GOT3 (cell line): ENCODE measurements around the gene TMEM170B.

ENCODE experiments used
- DNase-seq: peaks from one replicate; lab custom pipeline; 2025; ENCODE audit warnings: mixed read lengths; lab: John Stamatoyannopoulos, UW

Gene TMEM170B, protein sequence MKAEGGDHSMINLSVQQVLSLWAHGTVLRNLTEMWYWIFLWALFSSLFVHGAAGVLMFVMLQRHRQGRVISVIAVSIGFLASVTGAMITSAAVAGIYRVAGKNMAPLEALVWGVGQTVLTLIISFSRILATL

DNA sequence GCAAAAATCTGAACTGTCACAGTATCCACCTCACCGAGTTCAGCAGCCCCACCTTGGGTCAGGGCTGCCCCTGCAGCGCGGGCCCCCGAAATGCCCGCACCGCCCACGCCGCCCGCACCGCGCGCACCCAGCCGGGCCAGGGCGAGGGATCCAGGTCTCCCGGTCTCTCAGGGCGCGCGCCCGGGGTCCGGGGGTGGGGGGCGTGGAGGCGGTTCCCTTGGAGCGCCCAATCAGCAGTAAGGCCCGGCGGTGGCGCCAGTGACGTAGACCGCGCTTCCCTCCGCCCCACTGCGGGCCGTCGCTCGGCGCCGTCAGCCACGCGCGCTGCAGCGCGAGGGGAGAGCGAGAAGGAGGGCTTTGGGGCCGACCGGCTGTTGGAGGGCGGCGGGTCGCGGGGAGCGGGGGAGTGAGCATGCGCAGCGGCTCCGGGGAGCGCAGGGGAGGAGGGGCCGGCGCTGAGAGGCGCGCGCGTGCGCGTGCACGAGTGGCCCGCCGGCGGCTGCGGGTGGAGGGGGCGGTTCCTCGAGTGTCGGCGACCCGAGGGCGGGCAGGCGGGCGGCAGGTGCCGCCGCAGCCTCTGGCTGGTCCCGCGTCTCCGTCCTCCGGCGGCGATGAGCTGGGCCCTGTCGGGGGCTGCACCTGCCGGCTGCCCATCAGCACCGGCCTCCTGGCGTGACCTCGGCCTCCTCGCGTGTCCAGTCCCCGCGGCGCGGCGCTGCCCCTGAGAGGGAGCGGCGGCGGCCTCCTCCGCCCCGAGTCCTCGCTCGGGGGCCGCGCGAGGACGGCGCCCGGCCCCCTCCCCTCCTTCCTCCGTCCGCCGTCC lies at the start of gene TMEM170B:
Gene TMEM170B (plus strand): TSS at position 521 of the 823 bp plus-strand sequence. CDS start 529 bp downstream, outside the sequence.
- peak; percentile 63 for DNase-seq

DNA sequence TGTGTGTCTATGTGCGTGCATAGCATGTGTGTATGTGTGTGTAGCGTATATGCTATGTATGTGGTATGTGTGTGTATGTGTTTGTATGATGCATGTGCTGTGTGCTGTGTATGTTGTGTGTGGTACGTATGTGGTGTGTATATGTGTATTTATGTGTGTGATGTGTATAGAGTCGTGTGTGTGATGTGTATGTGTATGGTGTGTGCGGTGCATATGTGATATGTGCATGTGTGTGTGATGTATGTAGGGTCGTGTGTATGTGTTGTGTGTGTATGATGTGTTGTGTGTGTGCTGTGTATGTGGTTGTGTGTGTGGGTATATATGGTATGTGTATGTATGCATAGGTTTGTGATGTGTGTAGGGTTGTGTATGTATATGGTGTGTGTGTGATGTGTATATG lies 46.6 kb upstream of the TMEM170B start:
- DNase-seq = no peak

DNA sequence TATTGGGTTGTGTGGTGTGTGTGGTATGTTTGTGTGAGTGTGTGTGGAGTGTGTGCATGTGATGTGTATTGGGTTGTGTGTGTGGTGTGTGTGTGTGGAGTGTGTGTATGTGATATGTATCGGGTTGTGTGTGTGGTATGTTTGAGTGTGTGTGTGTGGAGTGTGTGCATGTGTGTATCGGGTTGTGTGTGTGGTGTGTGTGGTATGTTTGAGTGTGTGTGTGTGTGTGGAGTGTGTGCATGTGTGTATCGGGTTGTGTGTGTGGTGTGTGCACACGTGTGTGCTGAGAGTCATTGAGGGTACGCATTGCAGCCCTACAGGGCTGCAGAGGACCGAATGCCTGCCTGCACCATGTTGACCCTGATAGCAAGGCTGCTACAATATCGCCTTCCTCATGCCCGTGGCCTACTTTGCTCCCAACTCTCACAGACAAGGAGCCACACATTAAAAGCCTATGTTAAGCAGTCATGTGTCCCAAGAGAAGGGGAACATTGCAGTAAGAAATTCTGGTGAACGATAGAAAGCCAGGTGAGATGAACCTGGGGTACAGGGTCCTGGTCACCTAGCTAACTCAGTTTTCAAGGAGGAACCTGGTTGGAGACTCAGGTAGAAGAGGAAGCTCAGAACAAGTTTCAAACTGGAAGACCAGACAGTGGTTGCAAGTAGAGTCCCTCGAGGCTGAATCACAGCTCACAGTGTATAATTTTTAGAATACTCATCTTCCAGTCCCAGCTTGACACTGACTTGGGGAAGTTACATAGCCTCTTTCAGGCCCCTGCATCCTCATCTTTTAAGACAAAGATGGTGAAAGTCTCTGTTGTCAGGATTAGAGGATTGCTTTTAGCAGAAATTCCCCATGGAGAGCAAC lies 45.7 kb upstream of the TMEM170B start:
- DNase-seq = no peak

DNA sequence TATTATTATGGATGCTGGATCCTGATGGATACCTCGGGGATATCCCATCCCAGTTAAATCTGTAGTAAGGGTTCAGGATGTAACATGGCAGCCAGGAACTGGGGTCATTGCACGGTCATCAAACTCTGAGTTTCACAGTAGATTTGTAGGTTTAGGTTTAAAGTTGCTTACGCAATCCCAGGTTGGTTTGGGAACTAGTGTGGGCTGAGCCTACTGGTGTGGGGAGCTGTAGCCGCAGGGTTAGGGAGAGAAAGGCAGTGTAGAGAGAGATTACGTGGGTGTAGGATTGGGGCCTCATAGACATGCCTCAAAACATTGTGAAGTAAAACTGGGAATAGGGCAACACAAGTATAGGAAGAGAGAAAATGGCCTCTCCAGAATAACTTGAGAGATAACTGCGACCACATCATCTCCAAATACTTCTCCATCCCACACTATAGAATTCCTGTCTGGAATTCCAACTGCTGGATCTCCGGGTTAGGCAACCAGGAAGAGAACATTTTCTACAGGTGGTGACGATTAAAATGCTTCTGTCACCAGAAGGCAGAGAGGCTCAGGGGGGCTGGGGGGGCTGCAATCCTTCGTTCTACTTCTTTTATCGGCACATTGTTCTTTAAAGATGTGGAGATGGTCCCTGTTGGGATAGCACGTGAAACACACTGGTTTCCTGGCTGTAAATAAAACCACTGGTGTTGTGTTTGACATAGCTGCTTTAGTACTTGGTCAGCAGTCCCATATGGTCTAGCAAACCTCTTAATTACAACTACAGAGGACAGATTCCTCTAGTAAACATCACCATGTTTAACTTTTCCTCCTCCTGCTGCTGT lies 44.9 kb upstream of the TMEM170B start:
- no peak for DNase-seq

DNA sequence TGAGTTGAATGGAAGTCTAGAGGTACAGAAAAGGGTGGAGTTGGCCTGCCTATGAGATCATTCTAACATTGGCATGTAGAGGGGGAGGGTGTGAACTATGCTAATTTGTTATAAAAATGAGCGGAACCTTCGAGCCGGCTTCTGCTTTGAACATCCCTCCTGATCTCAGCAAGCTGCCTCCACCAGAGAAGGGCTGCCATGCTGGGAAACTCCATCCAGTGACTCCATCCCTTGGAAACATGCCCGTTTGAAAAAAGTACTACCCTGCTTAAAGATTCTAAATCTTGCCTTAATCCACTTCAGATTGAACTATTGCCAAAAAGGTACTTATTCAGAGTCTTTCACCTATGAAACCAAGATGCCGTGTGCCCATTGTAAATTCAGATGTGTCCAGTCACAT lies 43.6 kb upstream of the TMEM170B start:
- DNase-seq = no peak

DNA sequence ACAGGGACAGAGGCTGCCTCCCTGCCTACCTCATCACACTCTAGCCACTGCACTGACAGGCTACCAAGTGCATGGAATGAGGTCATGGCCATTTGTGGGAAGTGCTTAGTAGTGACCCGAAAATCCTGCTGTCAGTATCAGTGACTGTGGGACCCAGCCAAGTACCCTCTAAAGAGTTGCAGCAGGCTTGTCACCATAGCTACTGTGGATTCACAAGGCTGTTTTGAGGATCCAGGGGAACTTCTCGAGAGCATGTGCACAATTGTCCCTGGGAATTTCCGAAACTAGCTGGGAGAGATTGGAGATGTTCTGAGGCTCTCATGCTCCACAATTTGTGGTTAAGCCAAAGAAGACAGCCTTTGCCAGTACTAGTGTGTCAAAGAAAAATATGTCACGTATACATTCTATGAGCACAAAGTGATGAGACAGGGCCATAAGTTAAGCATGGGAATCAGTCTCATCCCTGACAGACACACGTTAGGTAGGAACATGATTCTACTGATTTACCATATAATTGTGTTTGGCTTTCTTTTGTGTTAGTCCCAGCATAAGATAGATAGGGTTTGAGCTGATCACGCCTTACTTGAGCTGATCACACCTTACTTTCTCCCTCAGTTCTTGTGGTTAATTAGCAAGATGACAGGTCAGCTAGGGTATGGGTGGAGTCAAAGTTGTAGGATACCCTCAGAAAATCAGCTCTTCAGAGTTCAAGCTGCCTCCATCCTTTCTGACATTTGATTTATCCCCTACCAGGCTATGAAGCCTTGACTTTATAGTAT lies 42.6 kb upstream of the TMEM170B start:
- DNase-seq = no peak

DNA sequence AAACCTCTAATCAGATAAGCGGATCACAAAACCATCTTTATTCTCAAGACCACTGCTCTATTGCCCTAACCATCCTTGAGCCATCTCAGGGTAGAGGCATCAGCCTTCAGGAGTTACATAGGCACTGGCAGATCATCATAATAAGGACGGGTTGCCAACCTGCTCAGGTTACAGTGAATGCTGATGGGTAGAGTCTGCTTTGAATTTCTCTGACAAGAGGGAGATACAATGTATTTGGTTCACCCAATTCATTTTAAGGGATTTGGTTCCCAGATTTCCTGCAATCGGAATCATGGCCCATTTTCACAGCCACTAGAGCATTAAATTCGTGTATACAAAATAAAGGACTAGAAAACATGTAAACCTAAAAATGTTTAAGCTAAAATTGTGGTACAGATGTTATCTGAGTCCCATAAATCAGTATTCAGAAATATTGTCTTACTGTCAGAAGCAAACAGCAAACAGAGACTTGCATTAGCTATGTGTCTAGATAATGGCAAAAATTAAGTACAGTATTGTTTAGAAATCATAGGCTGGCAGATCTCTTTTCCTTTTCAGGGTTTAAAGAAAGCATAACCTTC lies 41.9 kb upstream of the TMEM170B start:
- DNase-seq = no peak

DNA sequence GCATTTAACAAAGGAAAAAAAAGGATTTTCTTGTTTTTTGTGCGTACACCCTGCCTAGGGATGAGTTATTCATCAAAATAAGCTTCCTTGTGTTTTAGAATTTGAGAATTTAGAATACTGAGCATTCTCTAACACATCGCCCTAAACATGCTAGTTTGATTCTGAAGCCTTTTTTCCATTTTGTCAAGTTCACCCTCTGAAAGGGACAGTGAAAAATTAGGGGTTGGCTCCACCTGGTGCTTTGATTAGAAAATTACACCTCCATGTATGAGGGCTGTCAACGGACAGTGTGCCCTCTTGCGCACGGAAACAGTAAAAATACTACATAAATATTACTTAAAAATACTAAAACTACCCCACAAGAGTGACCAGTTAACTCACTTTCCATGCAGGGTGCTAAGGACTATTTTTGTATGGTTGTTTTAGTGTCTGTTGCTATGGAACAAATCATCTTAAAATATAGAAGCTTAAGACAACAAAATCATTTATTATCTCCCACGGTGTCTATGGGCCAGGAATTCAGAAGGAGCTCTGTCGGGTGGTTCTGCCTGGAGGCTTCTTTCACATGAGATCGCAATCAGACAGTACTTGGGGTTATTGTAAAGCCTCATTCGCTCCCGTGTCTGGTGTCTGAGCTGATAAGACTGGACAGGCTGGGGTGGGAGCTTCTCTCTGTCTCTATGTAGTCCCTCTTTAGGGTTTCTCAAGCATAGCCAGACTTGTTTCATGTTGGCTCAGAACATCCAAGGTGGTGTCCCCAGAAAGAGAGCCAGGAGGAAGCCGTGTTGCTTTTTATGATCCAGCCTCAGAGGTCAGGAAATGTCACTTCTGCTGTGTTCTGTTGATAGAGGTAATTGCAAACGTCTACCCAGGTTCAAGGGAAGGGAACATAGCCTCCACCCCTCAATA lies 41.1 kb upstream of the TMEM170B start:
- no peak for DNase-seq

DNA sequence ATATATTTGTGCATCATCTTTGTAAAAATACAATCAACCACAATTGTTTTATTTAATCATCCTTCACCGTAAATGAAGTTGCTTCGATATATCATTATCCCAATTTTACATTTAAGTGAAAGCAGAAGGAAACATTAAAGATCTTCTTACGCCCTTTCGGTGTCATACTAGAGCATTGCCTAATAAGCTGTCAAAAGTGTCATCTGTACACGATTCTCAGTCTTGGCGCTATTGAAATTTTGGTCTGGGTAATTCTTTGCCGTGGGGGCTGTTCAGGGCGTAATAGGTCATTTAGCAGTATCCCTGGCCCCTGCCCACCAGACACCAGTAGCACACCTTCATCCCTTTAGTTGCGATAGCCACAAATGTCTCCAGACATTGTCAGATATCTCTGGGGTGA lies 40.4 kb upstream of the TMEM170B start:
- no peak for DNase-seq

DNA sequence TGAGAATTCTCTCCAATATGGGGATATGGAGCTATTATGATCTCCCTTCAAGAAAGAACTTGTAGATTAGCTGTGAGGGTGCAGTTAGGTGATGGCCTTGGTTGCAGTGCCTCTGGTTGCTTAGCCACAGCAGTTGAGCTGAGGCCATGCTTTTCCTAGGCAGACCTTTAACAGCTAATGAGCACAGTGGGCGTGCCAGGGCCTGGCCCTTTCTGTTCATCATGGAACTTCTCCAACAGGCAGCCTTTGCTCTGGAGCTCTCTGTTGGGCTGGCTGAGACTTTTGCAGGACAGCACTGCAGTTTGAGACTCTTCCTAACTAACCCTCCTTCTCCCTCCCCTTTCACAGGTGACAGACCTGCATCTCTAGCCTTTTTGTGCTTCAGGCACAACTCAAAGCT lies 39.7 kb upstream of the TMEM170B start:
- no peak for DNase-seq

DNA sequence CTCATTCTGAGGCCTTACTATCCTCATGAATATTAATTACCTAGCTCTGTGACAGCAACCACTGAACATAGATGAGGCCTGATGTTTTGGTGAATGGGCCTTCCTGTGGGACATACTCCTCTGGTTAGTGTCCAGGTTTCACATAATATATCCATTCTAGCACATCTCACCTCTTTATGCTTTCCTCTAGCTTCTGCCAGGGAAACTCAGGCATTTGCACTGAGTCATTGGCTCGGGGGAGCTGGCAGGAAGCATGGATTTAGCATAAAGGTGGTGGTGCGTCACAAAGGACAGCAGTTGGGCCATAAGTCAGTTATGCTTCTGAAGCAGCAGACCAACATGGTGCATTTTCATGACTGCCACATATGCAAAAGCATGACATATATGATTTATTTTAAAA lies 37.5 kb upstream of the TMEM170B start:
- DNase-seq = no peak

DNA sequence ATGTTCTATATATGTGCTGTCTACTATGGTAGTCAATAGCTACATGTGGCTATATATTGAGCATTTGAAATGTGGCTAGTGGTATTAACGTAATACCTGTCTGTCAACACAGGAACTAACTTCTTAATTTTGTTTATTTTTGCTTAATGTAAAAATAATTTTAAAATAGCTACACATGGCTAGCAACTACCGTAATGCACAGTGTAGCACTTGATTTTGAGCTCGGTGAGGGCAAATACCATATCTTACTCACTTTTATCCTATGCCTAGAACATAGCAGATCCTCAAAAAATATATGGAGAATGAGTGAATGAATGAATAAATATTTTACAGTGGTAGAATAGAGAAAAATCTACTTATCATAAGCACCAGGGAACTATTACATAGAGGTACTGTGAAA lies 28.1 kb upstream of the TMEM170B start:
- DNase-seq = no peak

DNA sequence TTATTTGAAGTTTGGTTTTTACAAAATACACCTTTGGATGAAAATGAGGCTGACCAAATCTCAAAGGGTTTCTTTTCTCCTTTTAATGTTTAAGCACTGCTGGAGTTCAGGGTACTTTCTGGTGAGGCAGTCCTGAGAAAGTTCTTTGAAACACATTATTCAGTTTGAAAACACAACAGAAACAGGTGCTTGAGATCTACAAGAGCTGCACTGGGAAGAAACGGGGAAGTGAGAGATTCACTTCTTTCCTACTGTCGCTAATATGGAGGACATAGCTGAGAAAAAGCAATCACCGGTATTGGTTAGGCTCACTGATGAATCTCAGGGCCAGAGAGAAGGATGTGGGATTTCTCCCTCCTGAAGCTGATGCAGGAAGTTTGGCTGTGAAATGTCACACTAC lies 22.9 kb upstream of the TMEM170B start:
- no peak for DNase-seq

DNA sequence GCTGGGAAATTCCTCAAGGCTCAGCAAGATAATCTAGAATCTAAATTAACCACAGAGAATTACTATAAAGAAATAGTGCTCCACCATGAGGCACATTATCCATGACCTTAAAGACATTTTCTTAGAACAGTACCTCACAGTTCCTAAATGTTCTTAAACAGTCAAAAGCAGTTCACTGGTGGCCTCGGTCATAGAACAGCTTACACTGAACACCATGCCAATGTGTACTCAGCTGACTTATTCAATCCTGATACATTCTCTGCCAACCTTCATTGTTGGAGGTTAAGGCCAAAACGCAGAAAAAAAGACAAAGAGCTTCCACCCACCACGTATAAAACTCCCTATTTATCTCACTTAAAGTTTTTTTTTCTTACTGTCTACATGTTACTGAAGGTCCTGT lies 21.8 kb upstream of the TMEM170B start:
- DNase-seq = no peak

DNA sequence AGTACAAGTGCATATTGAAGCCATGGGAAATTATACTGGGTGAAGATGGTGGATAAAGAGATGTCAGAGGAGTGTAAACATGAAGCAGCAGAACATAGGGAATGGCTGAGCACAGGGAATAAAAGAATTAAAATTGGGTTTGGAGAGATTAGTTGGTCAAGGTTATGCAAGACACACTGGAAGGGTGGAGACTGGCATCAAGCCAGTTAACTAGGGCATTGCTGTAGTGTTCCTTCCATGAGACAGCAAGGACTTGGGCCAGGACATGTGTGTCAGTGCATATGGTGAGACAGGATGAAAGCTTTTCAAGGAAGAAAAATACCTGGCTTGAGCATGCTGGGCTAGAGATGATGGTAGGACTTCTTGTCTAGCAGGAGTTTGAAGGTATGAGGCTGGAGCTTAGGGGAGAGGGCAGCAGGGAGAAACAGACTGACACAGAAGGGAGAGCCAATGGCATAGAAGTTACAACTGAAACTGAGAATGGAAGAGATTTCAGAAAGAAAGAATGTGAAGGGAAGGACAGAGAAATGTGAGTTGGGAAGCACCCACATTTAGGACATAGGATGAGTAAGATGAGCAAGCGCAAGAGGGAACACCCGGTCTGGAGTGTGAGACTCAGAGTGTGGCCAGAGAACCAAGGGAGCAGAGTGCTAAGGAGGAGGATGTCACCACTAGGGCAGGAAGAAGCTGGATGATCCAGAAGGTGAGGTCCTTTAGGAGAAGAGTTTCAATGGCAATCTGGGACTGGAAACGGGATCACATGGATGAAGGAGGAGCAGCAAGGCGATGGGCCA lies 14.5 kb upstream of the TMEM170B start:
- DNase-seq = no peak

DNA sequence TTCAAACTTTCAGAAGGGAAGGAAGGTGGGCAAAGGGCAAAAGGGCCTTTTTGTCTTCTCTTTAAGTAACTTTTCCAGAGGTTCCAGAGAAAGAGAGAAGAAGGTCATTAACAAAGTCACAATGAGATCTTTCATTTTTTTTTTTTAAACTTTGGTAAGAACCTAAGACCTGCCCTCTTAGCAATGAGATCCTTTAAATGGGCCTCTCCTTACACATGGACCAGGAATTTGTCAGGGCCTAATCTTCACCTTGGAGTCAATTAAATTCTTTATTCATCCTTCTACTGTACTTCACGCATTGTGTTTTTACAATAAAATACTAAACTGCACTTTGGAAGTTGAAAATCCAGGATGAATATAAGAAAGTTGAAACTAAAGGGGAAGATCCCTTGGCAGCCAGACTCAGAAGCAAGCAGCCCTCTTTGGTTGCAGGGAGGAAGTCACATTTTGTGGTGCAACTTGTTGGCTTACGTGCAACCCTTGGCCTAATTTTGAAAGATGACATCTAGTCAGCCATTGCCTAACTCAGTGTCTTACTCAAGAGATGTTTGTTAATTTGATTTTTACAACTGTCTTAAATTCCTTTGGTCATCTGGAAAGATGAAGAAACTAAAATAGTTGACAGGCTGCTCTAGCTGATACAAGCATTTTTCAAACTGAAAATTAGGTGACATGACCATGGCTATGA lies 11.9 kb upstream of the TMEM170B start:
- no peak for DNase-seq

DNA sequence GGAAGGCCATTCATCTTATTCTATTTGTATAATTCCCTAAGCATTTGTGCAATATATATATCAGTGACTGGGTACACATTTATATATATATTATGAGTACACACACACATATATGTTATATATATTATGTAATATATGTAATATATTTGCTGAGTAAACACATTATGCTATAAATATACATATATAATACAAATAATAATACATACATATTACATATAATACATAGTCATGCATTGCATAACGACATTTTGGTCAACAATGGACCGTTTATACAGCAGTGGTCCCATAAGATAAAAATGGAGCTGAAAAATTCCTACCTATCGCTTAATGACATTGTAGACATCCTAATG lies 11.4 kb upstream of the TMEM170B start:
- no peak for DNase-seq

DNA sequence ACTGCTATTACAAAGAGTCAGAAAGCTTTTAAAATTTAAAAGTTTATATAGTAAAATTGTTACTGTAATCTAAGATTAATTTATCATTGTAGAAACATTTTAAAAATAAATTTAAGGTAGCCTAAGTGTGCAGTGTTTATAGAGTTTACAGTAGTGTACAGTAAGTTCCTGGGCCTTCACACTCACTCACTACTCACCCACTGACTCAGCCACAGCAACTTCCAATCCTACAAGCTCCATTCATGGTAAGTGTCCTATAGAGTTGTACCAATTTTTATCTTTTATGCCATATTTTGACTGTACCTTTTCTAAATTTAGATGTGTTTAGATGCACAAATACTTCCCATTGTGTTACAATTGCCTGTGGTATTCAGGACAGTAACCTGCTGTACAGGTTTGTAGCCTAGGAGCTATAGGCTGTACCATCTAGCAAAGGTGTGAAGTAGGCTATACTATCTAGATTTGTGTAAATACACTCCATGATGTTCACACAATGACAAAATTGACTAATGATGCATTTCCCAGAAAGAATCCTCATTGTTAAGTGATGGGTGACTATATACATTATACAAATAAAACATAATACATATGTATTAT lies 10.2 kb upstream of the TMEM170B start:
- no peak for DNase-seq
